ENCODE data around the gene RIN3. TPM values are rescaled to one million over a fixed set of nuclear protein-coding genes. Genes with fewer than 3 reads are reported as not detected.

RIN3 gene
- polyA plus RNA-seq, 6 donors from 2014 or later, result 7.6 to 43.7 (median 24.5) TPM

- Mint-ChIP-seq H3K27me3 (no peaks in the 10 kb centered on the region), H3K36me3 (peaks cover 0 to 6% of the 10 kb centered on the region in 2 donors), H3K4me1 (peaks cover 49 to 68% (median 64%) of the 10 kb centered on the region in 3 donors), H3K27ac (peak overlapping the region; percentile 44 to 99 (median 76)), H3K4me3 (peak overlapping the region in 2 of 8 donors; percentile 46 to 54), H3K9me3 (peaks cover 0 to 4% (median 0%) of the 10 kb centered on the region in 7 donors)
- no peak for ATAC-seq (ENCODE audit: low read depth in 2 of 2)
- no peak for DNase-seq
Measured at GRCh38 chr14:92647797-92648279, 134.3 kb downstream of the RIN3 start.

- H3K27me3 Mint-ChIP-seq, result no peaks in the 10 kb centered on the region
- no peak for ATAC-seq (ENCODE audit: low read depth in 2 of 2)
- H3K36me3 Mint-ChIP-seq, result peaks cover 7 to 11% of the 10 kb centered on the region in 2 donors
- peaks cover 0 to 4% (median 0%) of the 10 kb centered on the region in 7 donors for H3K9me3 Mint-ChIP-seq
- peak overlapping the region in 5 of 8 donors; percentile 11 to 77 (median 46) for H3K4me3 Mint-ChIP-seq
- H3K4me1 Mint-ChIP-seq, result peaks cover 58 to 78% (median 75%) of the 10 kb centered on the region in 3 donors
- DNase-seq, result no peak
- H3K27ac Mint-ChIP-seq, result peak overlapping the region in 5 of 6 donors; percentile 91 to 100 (median 99)
Measured at GRCh38 chr14:92649066-92649465, 135.5 kb downstream of the RIN3 start.

DNA sequence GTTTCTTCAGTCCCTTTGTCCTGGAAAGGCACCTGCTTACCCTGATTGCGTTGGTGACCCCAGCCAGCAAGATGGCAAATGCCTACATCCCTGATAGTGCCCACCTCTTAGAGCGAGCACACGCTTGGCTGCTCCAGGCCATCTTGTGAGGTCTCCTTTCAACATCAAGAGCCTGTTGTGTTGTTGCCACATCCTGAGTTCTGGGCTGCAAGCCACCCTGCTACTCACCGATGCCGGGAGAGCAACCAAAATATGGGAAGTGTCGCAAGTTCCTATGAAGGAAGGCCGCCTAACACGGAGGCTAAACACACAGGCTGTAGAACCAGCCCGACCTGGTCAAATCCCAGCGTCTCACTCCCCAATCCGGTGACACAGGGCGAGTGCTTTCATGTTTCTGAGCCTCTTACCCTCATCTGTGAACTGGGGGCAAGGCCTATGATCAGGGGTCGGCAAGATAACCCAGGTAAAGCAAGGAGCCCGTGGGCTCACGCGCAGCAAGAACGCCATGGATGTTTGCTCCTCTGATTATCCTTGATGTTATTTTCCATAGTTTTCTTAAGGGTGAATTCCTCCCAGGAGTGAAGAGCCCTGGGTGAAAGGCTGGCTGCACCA lies 136.5 kb downstream of the RIN3 start:
- Mint-ChIP-seq H3K4me3 (peak overlapping the region in 7 of 8 donors; percentile 57 to 100 (median 94)), H3K27me3 (no peaks in the 10 kb centered on the region), H3K4me1 (peaks cover 65 to 84% (median 78%) of the 10 kb centered on the region in 3 donors), H3K36me3 (peaks cover 10 to 14% of the 10 kb centered on the region in 2 donors), H3K27ac (peak overlapping the region; percentile 91 to 100 (median 99)), H3K9me3 (peaks cover 0 to 3% (median 0%) of the 10 kb centered on the region in 7 donors)
- DNase-seq (no peak), ATAC-seq (ENCODE audit: low read depth in 2 of 2) (no peak)

DNA sequence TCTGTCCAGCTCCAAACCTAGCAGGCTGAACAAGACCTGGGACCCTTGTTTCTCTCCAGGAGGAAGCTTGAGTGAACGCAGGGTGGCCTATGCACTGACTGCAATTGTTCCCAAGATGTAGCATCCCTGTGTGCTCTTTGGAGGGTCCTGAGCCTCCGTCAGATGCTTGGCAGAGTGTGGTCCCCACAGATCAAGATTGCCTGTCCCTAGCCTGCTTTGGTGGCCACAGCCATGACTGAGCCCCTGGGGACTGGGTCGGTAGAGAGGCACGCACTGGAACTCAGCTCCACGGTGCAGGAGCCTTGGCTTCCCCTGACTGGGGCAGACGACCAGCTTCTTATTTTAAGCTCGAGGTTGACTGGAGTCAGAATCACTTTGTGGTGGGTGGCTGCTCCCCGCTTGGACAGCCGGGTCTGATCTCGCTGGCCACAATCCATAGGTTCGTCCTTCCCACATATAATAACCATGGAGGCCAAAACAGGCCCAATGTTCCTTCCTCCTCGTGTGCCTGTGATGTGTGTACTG lies 137.1 kb downstream of the RIN3 start:
- peak overlapping the region; percentile 98 to 100 (median 99) for H3K27ac Mint-ChIP-seq
- H3K4me3 Mint-ChIP-seq, result peak overlapping the region; percentile 94 to 100 (median 99)
- H3K27me3 Mint-ChIP-seq, result no peaks in the 10 kb centered on the region
- H3K4me1 Mint-ChIP-seq, result peaks cover 71 to 90% (median 80%) of the 10 kb centered on the region in 3 donors
- peaks cover 14 to 20% of the 10 kb centered on the region in 2 donors for H3K36me3 Mint-ChIP-seq
- no peaks in the 10 kb centered on the region for H3K9me3 Mint-ChIP-seq
- DNase-seq, result no peak
- ATAC-seq (ENCODE audit: low read depth in 2 of 2), result no peak

DNA sequence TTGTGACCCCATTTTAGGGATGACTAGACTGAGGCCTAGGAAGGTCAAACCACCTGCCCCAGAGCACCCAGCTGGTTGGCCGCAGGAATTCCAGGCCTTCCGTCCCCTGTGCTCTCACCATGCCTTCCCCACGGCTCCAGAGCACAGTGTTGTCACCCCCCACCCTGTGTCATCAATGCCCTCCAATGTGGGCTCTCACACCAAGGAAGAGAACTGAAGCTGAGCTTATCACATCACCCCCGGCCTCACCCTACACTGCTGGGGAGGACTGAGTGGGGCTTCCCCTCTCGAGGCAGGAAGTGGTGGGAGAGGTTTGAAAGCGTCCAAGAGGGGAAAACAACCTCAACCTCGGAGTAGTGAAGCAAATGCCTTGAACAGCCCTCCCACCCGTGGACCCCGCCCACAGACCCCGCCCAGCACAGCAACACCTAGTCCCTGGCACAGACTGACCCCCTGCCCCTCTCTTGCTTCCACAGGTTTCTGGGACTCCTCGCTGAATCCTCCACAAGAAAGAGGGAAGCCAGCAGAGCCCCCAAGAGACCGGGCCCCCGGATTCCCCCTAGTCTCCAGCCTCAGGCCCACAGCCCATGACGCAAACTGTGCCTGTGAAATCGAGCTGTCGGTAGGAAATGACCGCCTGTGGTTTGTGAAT lies 137.7 kb downstream of the RIN3 start:
- Mint-ChIP-seq H3K36me3 (peaks cover 17 to 26% of the 10 kb centered on the region in 2 donors), H3K27me3 (no peaks in the 10 kb centered on the region), H3K4me1 (peaks cover 74 to 93% (median 82%) of the 10 kb centered on the region in 3 donors), H3K27ac (peak overlapping the region; percentile 98 to 100 (median 99)), H3K4me3 (peak overlapping the region; percentile 94 to 100 (median 99)), H3K9me3 (no peaks in the 10 kb centered on the region)
- DNase-seq, result peak; percentile 86
- ATAC-seq (ENCODE audit: low read depth in 2 of 2), result peak; percentile 85 to 86

- Mint-ChIP-seq H3K36me3 (peaks cover 17 to 31% of the 10 kb centered on the region in 2 donors), H3K9me3 (no peaks in the 10 kb centered on the region), H3K4me3 (peak overlapping the region; percentile 94 to 100 (median 99)), H3K27ac (peak overlapping the region; percentile 98 to 100 (median 99)), H3K27me3 (no peaks in the 10 kb centered on the region), H3K4me1 (peaks cover 76 to 93% (median 82%) of the 10 kb centered on the region in 3 donors)
- peak; percentile 46 for DNase-seq
- peak in 1 of 2 donors; percentile 10 for ATAC-seq (ENCODE audit: low read depth in 2 of 2)
Measured at GRCh38 chr14:92651758-92652406, 138.3 kb downstream of the RIN3 start.

- Mint-ChIP-seq H3K4me3 (peak overlapping the region; percentile 94 to 100 (median 99)), H3K4me1 (peaks cover 76 to 93% (median 82%) of the 10 kb centered on the region in 3 donors), H3K36me3 (peaks cover 17 to 35% of the 10 kb centered on the region in 2 donors), H3K9me3 (no peaks in the 10 kb centered on the region), H3K27ac (peak overlapping the region; percentile 98 to 100 (median 99)), H3K27me3 (no peaks in the 10 kb centered on the region)
- DNase-seq (no peak), ATAC-seq (ENCODE audit: low read depth in 2 of 2) (no peak)
Measured at GRCh38 chr14:92652413-92653151, 139.0 kb downstream of the RIN3 start.

DNA sequence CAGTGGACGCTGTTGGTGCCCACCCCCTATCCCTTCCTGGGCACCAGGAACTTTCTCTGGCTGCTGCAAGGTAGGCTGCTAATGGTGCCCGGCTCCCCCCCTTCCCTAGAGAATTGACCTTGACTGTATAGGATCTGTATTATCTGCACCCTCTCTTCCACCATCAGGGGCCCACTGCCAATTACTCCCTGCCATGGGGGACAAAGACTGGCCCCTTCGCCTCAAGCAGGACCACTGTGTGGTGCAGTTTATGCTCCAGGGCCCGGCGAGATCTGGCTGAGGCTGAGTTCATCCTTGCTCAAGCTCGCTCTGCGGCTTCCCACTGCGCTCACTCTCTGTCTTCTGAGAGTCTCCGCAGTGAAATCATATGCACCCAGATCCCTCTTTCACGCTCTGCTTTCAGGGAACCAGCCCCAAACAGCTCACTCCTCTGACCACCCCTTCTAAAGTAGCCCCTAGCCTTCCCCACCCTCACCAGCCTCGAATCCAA lies 139.6 kb downstream of the RIN3 start:
- Mint-ChIP-seq H3K4me1 (peaks cover 80 to 93% (median 82%) of the 10 kb centered on the region in 3 donors), H3K27me3 (no peaks in the 10 kb centered on the region), H3K4me3 (peak overlapping the region; percentile 94 to 100 (median 99)), H3K9me3 (no peaks in the 10 kb centered on the region), H3K27ac (peak overlapping the region; percentile 81 to 99 (median 96)), H3K36me3 (peaks cover 20 to 41% of the 10 kb centered on the region in 2 donors)
- ATAC-seq (ENCODE audit: low read depth in 2 of 2) (no peak), DNase-seq (no peak)

DNA sequence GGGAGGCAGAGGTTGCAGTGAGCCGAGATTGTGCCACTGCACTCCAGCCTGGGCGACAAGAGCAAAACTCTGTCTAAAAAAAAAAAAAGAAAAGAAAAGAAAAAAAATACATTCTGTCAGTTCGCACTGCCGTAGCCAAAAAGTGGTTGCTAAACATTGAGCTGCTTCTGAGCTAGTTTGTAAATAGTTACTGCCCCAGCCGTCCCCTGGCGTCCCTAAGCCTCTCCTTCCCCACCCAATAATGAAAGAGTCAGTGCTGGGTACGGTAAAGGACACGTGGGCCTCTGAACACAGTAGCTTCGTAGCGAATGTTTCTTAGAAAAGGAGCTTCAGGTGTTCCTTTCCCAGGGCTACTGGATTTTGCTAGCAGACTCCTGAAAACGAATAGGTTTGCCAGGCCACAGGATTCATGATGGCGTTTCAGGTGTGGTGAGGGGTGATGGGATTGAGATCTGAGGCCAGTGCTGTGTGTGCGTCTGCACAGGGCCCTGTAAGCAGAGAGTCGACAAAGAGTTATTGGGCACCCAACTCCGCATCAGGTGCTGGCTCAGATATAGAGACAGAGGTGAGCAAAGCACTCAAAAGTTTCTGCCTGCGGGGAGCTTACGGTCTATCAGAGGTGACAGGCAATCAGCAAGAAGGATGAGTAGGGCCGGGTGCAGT lies 140.8 kb downstream of the RIN3 start:
- H3K4me3 Mint-ChIP-seq, result peak overlapping the region; percentile 94 to 100 (median 99)
- H3K9me3 Mint-ChIP-seq, result no peaks in the 10 kb centered on the region
- H3K27me3 Mint-ChIP-seq, result no peaks in the 10 kb centered on the region
- peaks cover 25 to 48% of the 10 kb centered on the region in 2 donors for H3K36me3 Mint-ChIP-seq
- ATAC-seq (ENCODE audit: low read depth in 2 of 2) (no peak), DNase-seq (no peak)
- peaks cover 82 to 93% (median 82%) of the 10 kb centered on the region in 3 donors for H3K4me1 Mint-ChIP-seq
- peak overlapping the region; percentile 68 to 99 (median 94) for H3K27ac Mint-ChIP-seq

- ATAC-seq (ENCODE audit: low read depth in 2 of 2), result no peak
- Mint-ChIP-seq H3K27ac (peak overlapping the region; percentile 79 to 99 (median 94)), H3K36me3 (peaks cover 25 to 56% of the 10 kb centered on the region in 2 donors), H3K4me1 (peaks cover 82 to 93% (median 84%) of the 10 kb centered on the region in 3 donors), H3K9me3 (no peaks in the 10 kb centered on the region), H3K27me3 (no peaks in the 10 kb centered on the region), H3K4me3 (peak overlapping the region; percentile 69 to 100 (median 99))
- no peak for DNase-seq
Measured at GRCh38 chr14:92655419-92656201, 142.0 kb downstream of the RIN3 start.

GRCh38 chr14:92656306-92657081 lies 142.9 kb downstream of the RIN3 start:
- Mint-ChIP-seq H3K9me3 (no peaks in the 10 kb centered on the region), H3K36me3 (peaks cover 25 to 63% of the 10 kb centered on the region in 2 donors), H3K27me3 (no peaks in the 10 kb centered on the region), H3K4me1 (peaks cover 81 to 89% (median 84%) of the 10 kb centered on the region in 3 donors), H3K27ac (peak overlapping the region; percentile 57 to 99 (median 94)), H3K4me3 (peak overlapping the region; percentile 69 to 100 (median 99))
- DNase-seq, result no peak
- ATAC-seq (ENCODE audit: low read depth in 2 of 2), result no peak

Data from naive B cell (primary cell).